ENCODE measurements around the gene GBF1. TPM values are rescaled to one million over a fixed set of nuclear protein-coding genes. Genes with fewer than 3 reads are reported as not detected.
"Not testable (repeated sequence)": the region's sequence is repeated elsewhere in the genome, so short reads cannot be mapped to it uniquely, and the experiment has no call there.

Gene GBF1
- total RNA-seq, 4 donors from 2014 or later, result 10.9 to 45.4 (median 23.9) TPM

- intact Hi-C loops (cut with DNase I; ENCODE audit: low total_unique reads), result no loop called here
- no peak overlapping the region for H3K4me3 ChIP-seq
- no peak for DNase-seq
- H3K36me3 ChIP-seq, result no peaks in the 10 kb centered on the region
- TF ChIP-seq POLR2A (IDR thresholded peaks at IDR 0.05), result no peak
- H3K27ac ChIP-seq, result no peak overlapping the region
- no peaks in the 10 kb centered on the region for H3K4me1 ChIP-seq
- H3K9me3 ChIP-seq, result no peaks in the 10 kb centered on the region
- no peaks in the 10 kb centered on the region for H3K27me3 ChIP-seq
Observed at GRCh38 chr10:102306710-102307109, 61.4 kb downstream of the GBF1 start.

- DNase-seq; H3K27ac ChIP-seq; H3K4me3 ChIP-seq; H3K27me3 ChIP-seq; H3K36me3 ChIP-seq; H3K9me3 ChIP-seq; intact Hi-C loops (cut with DNase I; ENCODE audit: low total_unique reads); H3K4me1 ChIP-seq: not testable (repeated sequence)
Observed at GRCh38 chr10:102308318-102308717, 63.0 kb downstream of the GBF1 start.

GRCh38 chr10:102309236-102309635 is 63.9 kb downstream of the GBF1 start:
- H3K4me1 ChIP-seq, result peaks cover 0 to 8% of the 10 kb centered on the region in 2 donors

GRCh38 chr10:102309916-102310315 is 64.6 kb downstream of the GBF1 start:
- Histone ChIP-seq H3K4me3 (no peak overlapping the region), H3K4me1 (peaks cover 0 to 8% of the 10 kb centered on the region in 2 donors), H3K27me3 (no peaks in the 10 kb centered on the region), H3K27ac (no peak overlapping the region), H3K36me3 (no peaks in the 10 kb centered on the region), H3K9me3 (no peaks in the 10 kb centered on the region)
- intact Hi-C loops (cut with DNase I; ENCODE audit: low total_unique reads), result no loop called here
- DNase-seq, result no peak
- TF ChIP-seq CTCF (IDR thresholded peaks at IDR 0.05), result no peak
- no peak for TF ChIP-seq POLR2A (IDR thresholded peaks at IDR 0.05)

More at GRCh38 chr10:102309236-102309635, 63.9 kb downstream of the GBF1 start:
- intact Hi-C loops (cut with DNase I; ENCODE audit: low total_unique reads), result no loop called here
- no peak for DNase-seq
- no peak for TF ChIP-seq CTCF (IDR thresholded peaks at IDR 0.05)
- no peak for TF ChIP-seq POLR2A (IDR thresholded peaks at IDR 0.05)
- Histone ChIP-seq H3K4me3 (no peak overlapping the region), H3K27me3 (no peaks in the 10 kb centered on the region), H3K36me3 (no peaks in the 10 kb centered on the region), H3K27ac (no peak overlapping the region), H3K9me3 (no peaks in the 10 kb centered on the region)

- peaks cover 0 to 8% of the 10 kb centered on the region in 2 donors for H3K4me1 ChIP-seq
- H3K9me3 ChIP-seq, result no peaks in the 10 kb centered on the region
- H3K27me3 ChIP-seq, result no peaks in the 10 kb centered on the region
- no peak overlapping the region for H3K4me3 ChIP-seq
- H3K27ac ChIP-seq, result no peak overlapping the region
- H3K36me3 ChIP-seq, result no peaks in the 10 kb centered on the region
- TF ChIP-seq CTCF (IDR thresholded peaks at IDR 0.05), result no peak
- no peak for DNase-seq
- intact Hi-C loops (cut with DNase I; ENCODE audit: low total_unique reads), result no loop called here
Observed at GRCh38 chr10:102310361-102311024, 65.2 kb downstream of the GBF1 start.

- Histone ChIP-seq H3K36me3 (no peaks in the 10 kb centered on the region), H3K9me3 (no peaks in the 10 kb centered on the region), H3K27me3 (no peaks in the 10 kb centered on the region), H3K4me1 (peaks cover 0 to 8% of the 10 kb centered on the region in 2 donors), H3K4me3 (no peak overlapping the region), H3K27ac (no peak overlapping the region)
- TF ChIP-seq POLR2A (IDR thresholded peaks at IDR 0.05) (no peak), CTCF (IDR thresholded peaks at IDR 0.05) (no peak)
- no peak for DNase-seq
- intact Hi-C loops (cut with DNase I; ENCODE audit: low total_unique reads), result no loop called here
Observed at GRCh38 chr10:102311025-102311420, 65.7 kb downstream of the GBF1 start.

Data from uterus (tissue), 4 donors.